SK-N-SH treated with all-trans-retinoic acid at 6 μM for 48 hours (cell line): ENCODE data around the gene WDR37.

Source experiments
- ARNTL ChIP-seq: fragments of 450-650 bp; formaldehyde crosslinking; IDR thresholded peaks from 2 replicates; pipeline ENCODE4 v1.5.0; 2020; ENCODE audit warnings: low read depth, mild to moderate bottlenecking, moderate library complexity, borderline replicate concordance
- CSRNP3 ChIP-seq: fragments of 250-450 bp; sonication (Bioruptor Pico); IDR thresholded peaks from 2 replicates; pipeline ENCODE4 v1.5.1; 2021; ENCODE audit warnings: mild to moderate bottlenecking, moderate library complexity
- GLIS3 ChIP-seq: fragments of 250-450 bp; sonication (Bioruptor Pico); IDR thresholded peaks from 2 replicates; pipeline ENCODE4 v1.5.0; 2020; ENCODE audit warnings: mild to moderate bottlenecking, moderate library complexity
- PATZ1 ChIP-seq: fragments of 250-450 bp; sonication (Bioruptor Pico); IDR thresholded peaks from 2 replicates; pipeline ENCODE4 v1.8.0; 2020; ENCODE audit warnings: mild to moderate bottlenecking, moderate library complexity, borderline replicate concordance
- POU6F1 ChIP-seq: fragments of 250-450 bp; sonication (Bioruptor Pico); IDR thresholded peaks from 2 replicates; pipeline ENCODE4 v1.8.0; 2021; ENCODE audit warnings: low read depth, mild to moderate bottlenecking, moderate library complexity, borderline replicate concordance
- RARB ChIP-seq: fragments of 250-450 bp; sonication (Bioruptor Pico); IDR thresholded peaks from 2 replicates; pipeline ENCODE4 v1.8.0; 2021; ENCODE audit warnings: mild to moderate bottlenecking, moderate library complexity
- SNAI2 ChIP-seq: fragments of 250-450 bp; sonication (Bioruptor Pico); IDR thresholded peaks from 2 replicates; pipeline ENCODE4 v1.5.0; 2020; ENCODE audit warnings: mild to moderate bottlenecking, moderate library complexity
- ZFP3 ChIP-seq: fragments of 250-450 bp; sonication (Bioruptor Pico); IDR thresholded peaks from 2 replicates; pipeline ENCODE4 v1.5.0; 2020; ENCODE audit warnings: mild to moderate bottlenecking, moderate library complexity
- ZFP30 ChIP-seq: fragments of 450-650 bp; formaldehyde crosslinking; IDR thresholded peaks from 2 replicates; pipeline ENCODE4 v1.5.0; 2022; ENCODE audit warnings: mild to moderate bottlenecking, moderate library complexity
- ZNF70 ChIP-seq: fragments of 450-650 bp; formaldehyde crosslinking; IDR thresholded peaks from 2 replicates; pipeline ENCODE4 v1.5.0; 2020; ENCODE audit warnings: mild to moderate bottlenecking, moderate library complexity

DNA sequence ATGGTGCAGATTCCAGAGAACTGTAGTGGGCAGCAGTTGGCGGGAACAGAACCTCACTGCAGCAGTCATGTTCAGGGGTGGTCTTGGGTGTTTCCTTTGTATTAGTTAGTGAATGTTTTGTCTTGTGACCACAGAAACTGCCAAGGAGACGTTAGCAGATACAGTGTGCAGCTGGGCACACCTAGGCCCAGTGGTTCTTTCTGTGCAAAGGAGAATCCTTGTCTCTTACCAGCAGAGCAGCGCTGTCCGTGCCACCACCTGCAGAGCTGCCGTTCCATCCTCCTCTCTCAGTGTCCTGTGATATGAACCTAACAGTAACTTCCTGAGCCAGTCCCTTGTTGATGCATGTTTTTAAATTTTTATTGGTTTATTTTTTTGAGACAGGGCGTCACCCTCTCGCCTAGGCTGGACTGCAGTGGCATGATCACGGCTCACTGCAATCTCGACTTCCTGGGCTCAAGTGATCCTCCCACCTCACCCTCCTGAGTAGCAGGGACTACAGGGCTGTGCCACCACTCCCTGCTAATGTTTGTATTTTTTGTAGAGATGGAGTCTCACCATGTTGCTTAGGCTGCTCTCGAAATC is 60.6 kb downstream of the WDR37 start:
- TF ChIP-seq ZFP3 = no peak
- no peak for TF ChIP-seq ARNTL (CRISPR knock-in tag)
- TF ChIP-seq CSRNP3 (CRISPR knock-in tag) = no peak
- no peak for TF ChIP-seq GLIS3 (CRISPR knock-in tag)
- no peak for TF ChIP-seq PATZ1 (CRISPR knock-in tag)
- no peak for TF ChIP-seq ZFP30
- TF ChIP-seq SNAI2 (CRISPR knock-in tag) = no peak
- no peak for TF ChIP-seq RARB (CRISPR knock-in tag)
- TF ChIP-seq ZNF70 (CRISPR knock-in tag) = no peak
- TF ChIP-seq POU6F1 (CRISPR knock-in tag) = no peak
